Upper lobe of left lung (tissue), 6 donors: Measurements from ENCODE around the gene TRIM10. TPM values are rescaled to one million over a fixed set of nuclear protein-coding genes. Genes with fewer than 3 reads are reported as not detected.

Experiments used
- ATAC-seq, 2 donors: fragments of 200-7000 bp; cut with Tn5 transposase; one replicate each; pipeline ENCODE4 v1.9.1; 2022; ENCODE audit warnings: mild to moderate bottlenecking in 2 of 2, moderate library complexity in 2 of 2; ENCODE audit not compliant: low FRiP score in 2 of 2
- DNase-seq, 2 donors: peaks; one replicate each; pipeline ENCODE4 v3.0.0-alpha.2; 2019 to 2020
- H3K27ac ChIP-seq, 4 donors: fragments of 200-600 bp; sonication (generic); one replicate each; pipeline ENCODE4 v1.5.1; 2016 to 2019
- H3K27me3 ChIP-seq, 4 donors: fragments of 200-600 bp; sonication (generic); one replicate each; pipeline ENCODE4 v1.5.1; 2017 to 2019
- H3K36me3 ChIP-seq, 4 donors: fragments of 200-600 bp; sonication (generic); one replicate each; pipeline ENCODE4 v1.5.1; 2016 to 2019
- H3K4me1 ChIP-seq, 4 donors: fragments of 200-600 bp; sonication (generic); one replicate each; pipeline ENCODE4 v1.5.1; 2018 to 2019
- H3K4me3 ChIP-seq, 4 donors: fragments of 200-600 bp; sonication (generic); one replicate each; pipeline ENCODE4 v1.5.1; 2017 to 2019; ENCODE audit warnings: mild to moderate bottlenecking in 2 of 4, moderate library complexity in 1 of 4
- H3K9me3 ChIP-seq, 4 donors: fragments of 200-600 bp; sonication (generic); one replicate each; pipeline ENCODE4 v1.5.1; 2018 to 2019
- EP300 ChIP-seq, 4 donors: sonication (generic); formaldehyde crosslinking; IDR thresholded peaks; one replicate each; pipeline ENCODE4 v1.5.1; 2017; ENCODE audit warnings: antibody characterized with exemption in 4 of 4, control low read depth in 2 of 4
- POLR2A ChIP-seq, 4 donors: fragments of 450-650 bp; IDR thresholded peaks; one replicate each; pipeline ENCODE4 v1.5.1; 2016 to 2017; ENCODE audit warnings: antibody characterized with exemption in 4 of 4, mild to moderate bottlenecking in 2 of 4
- POLR2AphosphoS5 ChIP-seq, 2 donors: sonication (generic); formaldehyde crosslinking; IDR thresholded peaks; one replicate each; pipeline ENCODE4 v1.5.1; 2017; ENCODE audit warnings: antibody characterized with exemption in 2 of 2
- WGBS, 2 donors: methylation state at CpG; one replicate each; pipeline ENCODE4 v1.1.5; 2017 to 2018; 5-methylcytosine and 5-hydroxymethylcytosine counted together
- total RNA-seq, 6 donors: library from RNA; depleted of rRNA in 4 of 6; stranded (reverse); fragments of >200 nt in 4 of 6; gene quantifications; one replicate each; pipeline versions ENCODE4 v1.1.0 to v1.2.1, GENCODE V29; 2016 to 2021
- TF ChIP-seq, protein P1 (sequence below), 6 experiments: fragments of 450-650 bp in 4 of 6; fragments of 200-600 bp in 2 of 6; sonication (generic) in 2 of 6; IDR thresholded peaks; one replicate each; pipeline ENCODE4 v1.5.1; 2016 to 2019; ENCODE audit warnings: antibody characterized with exemption in 6 of 6
- donor health status: DM: no; HTN: no; CAD: no; lungs with moderate emphysema.
- donor health status: DM: no; HTN: yes; CAD: no; lungs with severe emphysema.

The TRIM10 gene
- total RNA-seq, 6 donors from 2014 or later = 0.07 to 1.4 (median 0.13) TPM; not detected in 2

- Histone ChIP-seq H3K36me3 (no peaks in the 10 kb centered on the region), H3K27me3 (no peaks in the 10 kb centered on the region), H3K4me3 (no peak overlapping the region), H3K27ac (no peak overlapping the region), H3K4me1 (no peaks in the 10 kb centered on the region), H3K9me3 (peaks cover 0 to 7% (median 3%) of the 10 kb centered on the region in 4 donors)
- TF ChIP-seq POLR2AphosphoS5 (IDR thresholded peaks at IDR 0.05) = no peak
- TF ChIP-seq EP300 (IDR thresholded peaks at IDR 0.05) = no peak
- TF ChIP-seq, protein P1, sequence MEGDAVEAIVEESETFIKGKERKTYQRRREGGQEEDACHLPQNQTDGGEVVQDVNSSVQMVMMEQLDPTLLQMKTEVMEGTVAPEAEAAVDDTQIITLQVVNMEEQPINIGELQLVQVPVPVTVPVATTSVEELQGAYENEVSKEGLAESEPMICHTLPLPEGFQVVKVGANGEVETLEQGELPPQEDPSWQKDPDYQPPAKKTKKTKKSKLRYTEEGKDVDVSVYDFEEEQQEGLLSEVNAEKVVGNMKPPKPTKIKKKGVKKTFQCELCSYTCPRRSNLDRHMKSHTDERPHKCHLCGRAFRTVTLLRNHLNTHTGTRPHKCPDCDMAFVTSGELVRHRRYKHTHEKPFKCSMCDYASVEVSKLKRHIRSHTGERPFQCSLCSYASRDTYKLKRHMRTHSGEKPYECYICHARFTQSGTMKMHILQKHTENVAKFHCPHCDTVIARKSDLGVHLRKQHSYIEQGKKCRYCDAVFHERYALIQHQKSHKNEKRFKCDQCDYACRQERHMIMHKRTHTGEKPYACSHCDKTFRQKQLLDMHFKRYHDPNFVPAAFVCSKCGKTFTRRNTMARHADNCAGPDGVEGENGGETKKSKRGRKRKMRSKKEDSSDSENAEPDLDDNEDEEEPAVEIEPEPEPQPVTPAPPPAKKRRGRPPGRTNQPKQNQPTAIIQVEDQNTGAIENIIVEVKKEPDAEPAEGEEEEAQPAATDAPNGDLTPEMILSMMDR (IDR thresholded peaks at IDR 0.05) = no peak
- no peak for TF ChIP-seq POLR2A (IDR thresholded peaks at IDR 0.05)
- DNase-seq (no peak), ATAC-seq (no peak)
- WGBS, 2 donors = 92 to 93% methylated on average over 1 of the region's 1 CpG
Measured at GRCh38 chr6:30178837-30179236, 17.8 kb upstream of the TRIM10 start.

DNA sequence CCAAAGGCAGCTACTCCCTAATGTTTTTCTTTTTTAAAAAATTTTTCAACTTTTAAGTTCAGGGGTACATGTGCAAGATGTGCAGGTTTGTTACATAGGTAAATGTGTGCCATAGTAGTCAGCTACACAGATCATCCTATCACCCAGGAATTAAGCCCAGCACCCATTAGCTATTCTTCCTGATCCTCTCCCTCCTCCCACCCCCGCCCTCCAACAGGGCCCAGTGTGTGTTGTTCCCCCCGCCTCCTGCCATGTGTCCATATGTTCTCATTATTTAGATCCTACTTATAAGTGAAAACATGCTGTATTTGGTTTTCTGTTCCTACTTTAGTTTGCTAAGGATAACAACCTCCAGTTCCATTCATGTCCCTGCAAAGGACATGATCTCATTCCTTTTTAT, 14.8 kb upstream of the TRIM10 start:
- Histone ChIP-seq H3K4me3 (no peak overlapping the region), H3K27me3 (peaks cover 0 to 19% (median 10%) of the 10 kb centered on the region in 4 donors), H3K36me3 (no peaks in the 10 kb centered on the region), H3K9me3 (peaks cover 0 to 7% (median 3%) of the 10 kb centered on the region in 4 donors), H3K27ac (no peak overlapping the region), H3K4me1 (peaks cover 0 to 12% (median 7%) of the 10 kb centered on the region in 4 donors)
- WGBS, 2 donors = 76 to 79% methylated on average over 2 of the region's 2 CpGs
- DNase-seq (no peak), ATAC-seq (no peak)
- TF ChIP-seq POLR2AphosphoS5 (IDR thresholded peaks at IDR 0.05) (no peak), EP300 (IDR thresholded peaks at IDR 0.05) (no peak)
- TF ChIP-seq, protein P1 (IDR thresholded peaks at IDR 0.05) = no peak

- no peak for DNase-seq
- WGBS, 2 donors = 89 to 95% methylated on average over 4 of the region's 4 CpGs
- Histone ChIP-seq H3K27ac (no peak overlapping the region), H3K27me3 (peaks cover 0 to 25% (median 10%) of the 10 kb centered on the region in 4 donors), H3K4me3 (no peak overlapping the region), H3K36me3 (no peaks in the 10 kb centered on the region), H3K9me3 (no peaks in the 10 kb centered on the region), H3K4me1 (peaks cover 0 to 12% (median 10%) of the 10 kb centered on the region in 4 donors)
- ATAC-seq = no peak
- TF ChIP-seq POLR2A (IDR thresholded peaks at IDR 0.05) (no peak), EP300 (IDR thresholded peaks at IDR 0.05) (no peak), POLR2AphosphoS5 (IDR thresholded peaks at IDR 0.05) (no peak)
- TF ChIP-seq, protein P1 (IDR thresholded peaks at IDR 0.05) = no peak
Measured at GRCh38 chr6:30172681-30173080, 11.7 kb upstream of the TRIM10 start.

- H3K27me3 ChIP-seq = peaks cover 0 to 25% (median 10%) of the 10 kb centered on the region in 4 donors
- TF ChIP-seq, protein P1 (IDR thresholded peaks at IDR 0.05) = no peak
- TF ChIP-seq EP300 (IDR thresholded peaks at IDR 0.05) (no peak), POLR2A (IDR thresholded peaks at IDR 0.05) (no peak), POLR2AphosphoS5 (IDR thresholded peaks at IDR 0.05) (no peak)
- H3K4me3 ChIP-seq = peak overlapping the region in 1 of 4 donors; percentile 18
- peak; percentile 55 to 84 for DNase-seq
- no peaks in the 10 kb centered on the region for H3K36me3 ChIP-seq
- peak; percentile 53 to 57 for ATAC-seq
- no peaks in the 10 kb centered on the region for H3K9me3 ChIP-seq
- WGBS, 2 donors = 0 to 9% methylated on average over 10 to 58 of the region's 62 CpGs
- no peak overlapping the region for H3K27ac ChIP-seq
- peaks cover 0 to 12% (median 10%) of the 10 kb centered on the region in 4 donors for H3K4me1 ChIP-seq
Measured at GRCh38 chr6:30171677-30172471, 10.9 kb upstream of the TRIM10 start.
